OCI-LY1 (cell line): ENCODE results near the gene PCF11.

Source experiments
- H2AFZ ChIP-seq: fragments of 200-600 bp; sonication (generic), shearing (Covaris generic); 2 replicates; pipeline ENCODE4 v1.6.0; 2014; ENCODE audit warnings: antibody characterized with exemption, mild to moderate bottlenecking, low read length
- H3F3A ChIP-seq: fragments of 200-600 bp; sonication (generic), shearing (Covaris generic); 2 replicates; pipeline ENCODE4 v1.6.0; 2014; ENCODE audit warnings: mild to moderate bottlenecking, antibody characterized with exemption, low read length, moderate library complexity; ENCODE audit not compliant: insufficient read depth
- H3K27ac ChIP-seq: fragments of 200-600 bp; sonication (generic); 2 replicates; pipeline ENCODE4 v1.5.1; 2014; ENCODE audit warnings: low read length, mixed run types, mild to moderate bottlenecking, low read depth; ENCODE audit not compliant: poor library complexity, severe bottlenecking
- H3K27me3 ChIP-seq: fragments of 200-600 bp; sonication (generic); 2 replicates; pipeline ENCODE4 v1.6.0; 2014; ENCODE audit warnings: antibody characterized with exemption, mild to moderate bottlenecking, low read length, moderate library complexity; ENCODE audit not compliant: insufficient read depth
- H3K36me3 ChIP-seq: fragments of 200-600 bp; sonication (generic); 2 replicates; pipeline ENCODE4 v1.6.1; 2014; ENCODE audit warnings: mild to moderate bottlenecking, antibody characterized with exemption, low read length, moderate library complexity, mixed read lengths; ENCODE audit not compliant: insufficient read depth
- H3K4me1 ChIP-seq: fragments of 200-600 bp; sonication (generic); 2 replicates; pipeline ENCODE4 v1.5.1; 2014; ENCODE audit warnings: mild to moderate bottlenecking, low read length, moderate library complexity; ENCODE audit not compliant: insufficient read depth, severe bottlenecking
- H3K4me2 ChIP-seq: fragments of 200-600 bp; sonication (generic), shearing (Covaris generic); 2 replicates; pipeline ENCODE4 v1.6.1; 2014; ENCODE audit warnings: low read length
- H3K4me3 ChIP-seq: fragments of 200-600 bp; sonication (generic); 2 replicates; pipeline ENCODE4 v1.5.1; 2014; ENCODE audit warnings: low read length, low read depth, mild to moderate bottlenecking, mixed read lengths; ENCODE audit not compliant: poor library complexity, severe bottlenecking
- H3K79me2 ChIP-seq: fragments of 200-600 bp; shearing (Covaris generic); 2 replicates; pipeline ENCODE4 v1.6.1; 2016; ENCODE audit warnings: mixed run types, low read length, mixed read lengths; ENCODE audit not compliant: insufficient read depth
- H3K9ac ChIP-seq: fragments of 200-600 bp; sonication (generic), shearing (Covaris generic); 2 replicates; pipeline ENCODE4 v1.6.1; 2014; ENCODE audit warnings: mild to moderate bottlenecking, low read length, mixed read lengths
- H3K9me2 ChIP-seq: fragments of 200-600 bp; sonication (generic), shearing (Covaris generic); 2 replicates; pipeline ENCODE4 v1.6.1; 2014; ENCODE audit warnings: low read depth, mild to moderate bottlenecking, low read length, mixed read lengths
- H3K9me3 ChIP-seq: fragments of 200-600 bp; shearing (Covaris generic); 2 replicates; pipeline ENCODE4 v1.6.1; 2014; ENCODE audit warnings: low read length, mixed read lengths
- H4K20me1 ChIP-seq: fragments of 200-600 bp; sonication (generic), shearing (Covaris generic); 2 replicates; pipeline ENCODE4 v1.6.0; 2016; ENCODE audit warnings: mild to moderate bottlenecking, low read length; ENCODE audit not compliant: insufficient read depth
- EZH2 ChIP-seq: fragments of 200-600 bp; sonication (generic), shearing (Covaris generic); IDR thresholded peaks from 2 replicates; pipeline ENCODE4 v1.8.0; 2017; ENCODE audit warnings: borderline replicate concordance, mixed run types, mild to moderate bottlenecking, antibody characterized with exemption, low read length, moderate library complexity, mixed read lengths
- TF ChIP-seq, protein P1 (sequence below): fragments of 200-600 bp; sonication (generic), shearing (Covaris generic); IDR thresholded peaks from 2 replicates; pipeline ENCODE4 v1.5.1; 2017; ENCODE audit warnings: mild to moderate bottlenecking, antibody characterized with exemption, low read length, moderate library complexity, mixed read lengths

Gene PCF11

GRCh38 chr11:83223457-83223856 lies 66.5 kb downstream of the PCF11 start:
- Histone ChIP-seq H3K9me2 (no peaks in the 10 kb centered on the region), H3K79me2 (no peaks in the 10 kb centered on the region), H3K27me3 (no peaks in the 10 kb centered on the region), H4K20me1 (no peaks in the 10 kb centered on the region), H3K36me3 (no peaks in the 10 kb centered on the region), H3K4me3 (no peak overlapping the region), H3K27ac (no peak overlapping the region), H2AFZ (no peak overlapping the region), H3F3A (no peaks in the 10 kb centered on the region), H3K4me2 (no peak overlapping the region), H3K9me3 (no peaks in the 10 kb centered on the region), H3K9ac (no peak overlapping the region), H3K4me1 (no peaks in the 10 kb centered on the region)
- no peak for TF ChIP-seq EZH2
- TF ChIP-seq, protein P1, sequence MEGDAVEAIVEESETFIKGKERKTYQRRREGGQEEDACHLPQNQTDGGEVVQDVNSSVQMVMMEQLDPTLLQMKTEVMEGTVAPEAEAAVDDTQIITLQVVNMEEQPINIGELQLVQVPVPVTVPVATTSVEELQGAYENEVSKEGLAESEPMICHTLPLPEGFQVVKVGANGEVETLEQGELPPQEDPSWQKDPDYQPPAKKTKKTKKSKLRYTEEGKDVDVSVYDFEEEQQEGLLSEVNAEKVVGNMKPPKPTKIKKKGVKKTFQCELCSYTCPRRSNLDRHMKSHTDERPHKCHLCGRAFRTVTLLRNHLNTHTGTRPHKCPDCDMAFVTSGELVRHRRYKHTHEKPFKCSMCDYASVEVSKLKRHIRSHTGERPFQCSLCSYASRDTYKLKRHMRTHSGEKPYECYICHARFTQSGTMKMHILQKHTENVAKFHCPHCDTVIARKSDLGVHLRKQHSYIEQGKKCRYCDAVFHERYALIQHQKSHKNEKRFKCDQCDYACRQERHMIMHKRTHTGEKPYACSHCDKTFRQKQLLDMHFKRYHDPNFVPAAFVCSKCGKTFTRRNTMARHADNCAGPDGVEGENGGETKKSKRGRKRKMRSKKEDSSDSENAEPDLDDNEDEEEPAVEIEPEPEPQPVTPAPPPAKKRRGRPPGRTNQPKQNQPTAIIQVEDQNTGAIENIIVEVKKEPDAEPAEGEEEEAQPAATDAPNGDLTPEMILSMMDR: no peak

DNA sequence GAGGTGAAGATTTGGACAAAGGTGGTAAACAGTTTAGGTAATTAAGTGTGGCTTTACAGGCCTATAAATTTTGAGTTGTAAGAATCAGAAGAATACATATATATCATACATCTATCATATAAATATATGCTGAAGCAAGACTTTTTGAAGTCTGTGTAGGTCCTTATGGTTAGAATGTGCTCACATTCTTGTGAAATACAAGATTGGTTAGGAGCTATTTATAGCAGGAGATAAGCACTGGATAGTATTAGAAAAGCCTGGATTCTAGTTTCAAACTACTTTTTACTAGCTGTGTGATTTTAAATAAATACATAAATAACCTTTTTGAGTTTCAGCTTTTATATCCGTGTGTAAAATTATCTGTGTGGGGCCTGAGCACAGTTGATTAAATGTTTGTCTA lies 78.9 kb downstream of the PCF11 start:
- no peaks in the 10 kb centered on the region for H3K9me2 ChIP-seq
- H3K36me3 ChIP-seq: no peaks in the 10 kb centered on the region
- no peaks in the 10 kb centered on the region for H3K4me1 ChIP-seq
- H2AFZ ChIP-seq: no peak overlapping the region
- TF ChIP-seq EZH2: no peak
- TF ChIP-seq, protein P1: no peak
- H3F3A ChIP-seq: no peaks in the 10 kb centered on the region
- H3K27me3 ChIP-seq: no peaks in the 10 kb centered on the region
- no peaks in the 10 kb centered on the region for H3K9me3 ChIP-seq
- no peaks in the 10 kb centered on the region for H4K20me1 ChIP-seq
- H3K27ac ChIP-seq: no peak overlapping the region
- H3K79me2 ChIP-seq: no peaks in the 10 kb centered on the region
- no peak overlapping the region for H3K4me3 ChIP-seq
- no peak overlapping the region for H3K4me2 ChIP-seq
- no peak overlapping the region for H3K9ac ChIP-seq
